ENCODE measurements around the gene ADAMTS14.

- TF ChIP-seq CTCF (IDR thresholded peaks at IDR 0.05) (no peak), EP300 (IDR thresholded peaks at IDR 0.05) (no peak)
Measured at GRCh38 chr10:70678250-70678635, 5.9 kb downstream of the ADAMTS14 start.

All from stomach (tissue), 4 donors.